Caco-2 (cell line): ENCODE measurements around the gene TMEM204. TPM values are rescaled to one million over a fixed set of nuclear protein-coding genes. Genes with fewer than 3 reads are reported as not detected.

Experiments used
- BruUV-seq: library from RNA; stranded (reverse); fragments of 400-500 nt; replicated peaks from 2 replicates; lab custom pipeline; 2021; lab: Mats Ljungman, UMichigan
- CTCF ChIA-PET: fragments of 300-600 bp; sonication (Branson Sonifier 250); formaldehyde crosslinking; loops from one replicate; lab custom pipeline; 2022; ENCODE audit warnings: antibody characterized with exemption; lab: Charles Lee
- POLR2A ChIA-PET: fragments of 300-600 bp; sonication (Branson Sonifier 250); formaldehyde crosslinking; loops from one replicate; lab custom pipeline; 2022; ENCODE audit warnings: antibody characterized with exemption; lab: Charles Lee
- DNase-seq, 2 experiments: peaks; one replicate each; pipeline versions ENCODE4 v3.0.0 to v3.0.0-alpha.2; 2020 to 2022
- H3K27me3 ChIP-seq: replicated peaks from 2 replicates; pipeline ENCODE4 v1.6.0; 2011; ENCODE audit warnings: low read length; ENCODE audit not compliant: control insufficient read depth, insufficient read depth
- H3K36me3 ChIP-seq: 2 replicates; pipeline ENCODE4 v1.5.1; 2011; ENCODE audit warnings: low read length; ENCODE audit not compliant: control insufficient read depth, insufficient read depth
- H3K4me1 ChIP-seq: fragments of 250-450 bp; sonication (Bioruptor Pico); 2 replicates; pipeline ENCODE4 v1.5.1; 2020; ENCODE audit warnings: mild to moderate bottlenecking
- H3K4me3 ChIP-seq: 2 replicates; pipeline ENCODE4 v1.5.1; 2011; ENCODE audit warnings: low read depth, mild to moderate bottlenecking, control low read depth, low read length
- H3K9me3 ChIP-seq: fragments of 250-450 bp; sonication (Bioruptor Pico); 2 replicates; pipeline ENCODE4 v1.5.1; 2020; ENCODE audit warnings: mild to moderate bottlenecking, moderate library complexity
- H3K27ac Mint-ChIP-seq: one replicate; pipeline ENCODE4 v1.8.0; 2022; ENCODE audit warnings: mixed read lengths; ENCODE audit not compliant: unreplicated experiment
- H3K27me3 Mint-ChIP-seq: one replicate; pipeline ENCODE4 v1.8.0; 2022; ENCODE audit warnings: mixed read lengths; ENCODE audit not compliant: insufficient read depth, unreplicated experiment
- H3K36me3 Mint-ChIP-seq: one replicate; pipeline ENCODE4 v1.8.0; 2022; ENCODE audit warnings: mild to moderate bottlenecking, mixed read lengths; ENCODE audit not compliant: insufficient read depth, unreplicated experiment
- H3K4me1 Mint-ChIP-seq: one replicate; pipeline ENCODE4 v1.8.0; 2022; ENCODE audit warnings: low read depth, mixed read lengths; ENCODE audit not compliant: unreplicated experiment
- H3K4me3 Mint-ChIP-seq: one replicate; pipeline ENCODE4 v1.8.0; 2022; ENCODE audit warnings: mild to moderate bottlenecking, moderate library complexity, mixed read lengths; ENCODE audit not compliant: unreplicated experiment
- H3K9me3 Mint-ChIP-seq: one replicate; pipeline ENCODE4 v1.8.0; 2022; ENCODE audit warnings: mixed read lengths; ENCODE audit not compliant: unreplicated experiment
- intact Hi-C: fragments of 100-400 bp; cut with micrococcal nuclease; formaldehyde crosslinking; loops from one replicate; pipeline ENCODE4 v1.10.0; 2022; ENCODE audit not compliant: unreplicated experiment
- total RNA-seq: library from RNA; stranded (reverse); gene quantifications from 2 replicates; pipeline ENCODE4 v1.2.3, GENCODE V29; 2022
- TF ChIP-seq, protein P1 (sequence below), 2 experiments: fragments of 200-600 bp in 1 of 2; IDR thresholded peaks; 1 replicate in 1 of 2; 2 replicates in 1 of 2; pipeline versions ENCODE4 v1.5.1 to v1.8.0; 2011 to 2022; ENCODE audit warnings: antibody characterized with exemption in 1 of 2, control low read depth in 1 of 2, inconsistent platforms in 1 of 2, low read depth in 1 of 2, low read length in 1 of 2, mild to moderate bottlenecking in 1 of 2, moderate library complexity in 1 of 2; ENCODE audit not compliant: insufficient read depth in 1 of 2, severe bottlenecking in 1 of 2, unreplicated experiment in 1 of 2

TMEM204 gene
- total RNA-seq, 1 experiment from 2014 or later = not detected

- Histone ChIP-seq H3K27me3 (no peaks in the 10 kb centered on the region), H3K36me3 (peaks cover 3% of the 10 kb centered on the region), H3K4me1 (no peaks in the 10 kb centered on the region), H3K4me3 (no peak overlapping the region), H3K9me3 (no peaks in the 10 kb centered on the region)
- CTCF ChIA-PET = no interaction called here
- Mint-ChIP-seq H3K27ac (no peak overlapping the region), H3K9me3 (no peaks in the 10 kb centered on the region), H3K4me3 (no peak overlapping the region), H3K27me3 (no peaks in the 10 kb centered on the region), H3K36me3 (peaks cover 39% of the 10 kb centered on the region), H3K4me1 (no peaks in the 10 kb centered on the region)
- BruUV-seq = no TSS peak
- TF ChIP-seq, protein P1, sequence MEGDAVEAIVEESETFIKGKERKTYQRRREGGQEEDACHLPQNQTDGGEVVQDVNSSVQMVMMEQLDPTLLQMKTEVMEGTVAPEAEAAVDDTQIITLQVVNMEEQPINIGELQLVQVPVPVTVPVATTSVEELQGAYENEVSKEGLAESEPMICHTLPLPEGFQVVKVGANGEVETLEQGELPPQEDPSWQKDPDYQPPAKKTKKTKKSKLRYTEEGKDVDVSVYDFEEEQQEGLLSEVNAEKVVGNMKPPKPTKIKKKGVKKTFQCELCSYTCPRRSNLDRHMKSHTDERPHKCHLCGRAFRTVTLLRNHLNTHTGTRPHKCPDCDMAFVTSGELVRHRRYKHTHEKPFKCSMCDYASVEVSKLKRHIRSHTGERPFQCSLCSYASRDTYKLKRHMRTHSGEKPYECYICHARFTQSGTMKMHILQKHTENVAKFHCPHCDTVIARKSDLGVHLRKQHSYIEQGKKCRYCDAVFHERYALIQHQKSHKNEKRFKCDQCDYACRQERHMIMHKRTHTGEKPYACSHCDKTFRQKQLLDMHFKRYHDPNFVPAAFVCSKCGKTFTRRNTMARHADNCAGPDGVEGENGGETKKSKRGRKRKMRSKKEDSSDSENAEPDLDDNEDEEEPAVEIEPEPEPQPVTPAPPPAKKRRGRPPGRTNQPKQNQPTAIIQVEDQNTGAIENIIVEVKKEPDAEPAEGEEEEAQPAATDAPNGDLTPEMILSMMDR (IDR thresholded peaks at IDR 0.05; ENCODE audit: insufficient read depth in 1 of 2, low read depth in 1 of 2, low read length in 1 of 2, severe bottlenecking in 1 of 2, unreplicated experiment in 1 of 2) = no peak
- no peak for DNase-seq
- intact Hi-C loops = no loop called here
- POLR2A ChIA-PET = no interaction called here
These were observed 31.8 kb upstream of the TMEM204 start for GRCh38 chr16:1501630-1502029.

GRCh38 chr16:1502092-1503004, 31.1 kb upstream of the TMEM204 start:
- ChIA-PET POLR2A (no interaction called here), CTCF (no interaction called here)
- Histone ChIP-seq H3K4me3 (no peak overlapping the region), H3K27me3 (no peaks in the 10 kb centered on the region), H3K9me3 (no peaks in the 10 kb centered on the region), H3K36me3 (peaks cover 3% of the 10 kb centered on the region), H3K4me1 (no peaks in the 10 kb centered on the region)
- intact Hi-C loops = no loop called here
- no peak overlapping the region for H3K4me3 Mint-ChIP-seq
- no peak for DNase-seq
- no TSS peak for BruUV-seq
- H3K27ac Mint-ChIP-seq = no peak overlapping the region
- TF ChIP-seq, protein P1 (IDR thresholded peaks at IDR 0.05; ENCODE audit: insufficient read depth in 1 of 2, low read depth in 1 of 2, low read length in 1 of 2, severe bottlenecking in 1 of 2, unreplicated experiment in 1 of 2) = no peak
- H3K4me1 Mint-ChIP-seq = no peaks in the 10 kb centered on the region
- H3K9me3 Mint-ChIP-seq = no peaks in the 10 kb centered on the region
- no peaks in the 10 kb centered on the region for H3K27me3 Mint-ChIP-seq
- peaks cover 40% of the 10 kb centered on the region for H3K36me3 Mint-ChIP-seq

GRCh38 chr16:1503110-1503955, 30.1 kb upstream of the TMEM204 start:
- H3K4me1 Mint-ChIP-seq = no peaks in the 10 kb centered on the region
- POLR2A ChIA-PET = no interaction called here
- peaks cover 41% of the 10 kb centered on the region for H3K36me3 Mint-ChIP-seq
- TF ChIP-seq, protein P1 (IDR thresholded peaks at IDR 0.05; ENCODE audit: insufficient read depth in 1 of 2, low read depth in 1 of 2, low read length in 1 of 2, severe bottlenecking in 1 of 2, unreplicated experiment in 1 of 2) = no peak
- H3K36me3 ChIP-seq = peaks cover 3% of the 10 kb centered on the region
- BruUV-seq = no TSS peak
- no peak overlapping the region for H3K4me3 Mint-ChIP-seq
- H3K4me3 ChIP-seq = no peak overlapping the region
- no peaks in the 10 kb centered on the region for H3K4me1 ChIP-seq
- no peaks in the 10 kb centered on the region for H3K9me3 ChIP-seq
- H3K27me3 ChIP-seq = no peaks in the 10 kb centered on the region
- no peak for DNase-seq
- CTCF ChIA-PET = no interaction called here
- intact Hi-C loops = no loop called here
- H3K9me3 Mint-ChIP-seq = no peaks in the 10 kb centered on the region
- H3K27me3 Mint-ChIP-seq = no peaks in the 10 kb centered on the region
- no peak overlapping the region for H3K27ac Mint-ChIP-seq
